KG1 (cell line): Measurements from ENCODE around the gene BOD1L1.
"Not testable (repeated sequence)": the region's sequence is repeated elsewhere in the genome, so short reads cannot be mapped to it uniquely, and the experiment has no call there.

ENCODE experiments used
- DNase-seq: peaks from one replicate; lab custom pipeline; 2025; lab: John Stamatoyannopoulos, UW

The BOD1L1 gene

GRCh38 chr4:13618212-13618806, 9.2 kb downstream of the BOD1L1 start:
- no peak for DNase-seq

- DNase-seq: no peak
These were observed 9.7 kb downstream of the BOD1L1 start for GRCh38 chr4:13617801-13618200.

- no peak for DNase-seq
These were observed 10.9 kb downstream of the BOD1L1 start for GRCh38 chr4:13616597-13616996.

- DNase-seq: peak; percentile 3
These were observed 12.4 kb downstream of the BOD1L1 start for GRCh38 chr4:13615161-13615560.

GRCh38 chr4:13612569-13612968, 15.0 kb downstream of the BOD1L1 start:
- DNase-seq: no peak

GRCh38 chr4:13611283-13611842, 16.2 kb downstream of the BOD1L1 start:
- DNase-seq: no peak

- DNase-seq: no peak
These were observed 22.2 kb downstream of the BOD1L1 start for GRCh38 chr4:13605330-13605729.

GRCh38 chr4:13601848-13602247, 25.7 kb downstream of the BOD1L1 start:
- no peak for DNase-seq

GRCh38 chr4:13601048-13601447, 26.5 kb downstream of the BOD1L1 start:
- DNase-seq: no peak

- DNase-seq: no peak
These were observed 28.4 kb downstream of the BOD1L1 start for GRCh38 chr4:13599159-13599558.

GRCh38 chr4:13597604-13598003, 29.9 kb downstream of the BOD1L1 start:
- no peak for DNase-seq

GRCh38 chr4:13597141-13597540, 30.4 kb downstream of the BOD1L1 start:
- DNase-seq: no peak

- no peak for DNase-seq
These were observed 35.3 kb downstream of the BOD1L1 start for GRCh38 chr4:13592220-13592619.

- no peak for DNase-seq
These were observed 36.8 kb downstream of the BOD1L1 start for GRCh38 chr4:13590766-13591165.

GRCh38 chr4:13588954-13589353, 38.6 kb downstream of the BOD1L1 start:
- no peak for DNase-seq

- no peak for DNase-seq
These were observed 43.0 kb downstream of the BOD1L1 start for GRCh38 chr4:13584481-13584880.

- no peak for DNase-seq
These were observed 47.5 kb downstream of the BOD1L1 start for GRCh38 chr4:13580036-13580435.

- no peak for DNase-seq
These were observed 49.9 kb downstream of the BOD1L1 start for GRCh38 chr4:13577660-13578059.

- DNase-seq: no peak
These were observed 56.6 kb downstream of the BOD1L1 start for GRCh38 chr4:13570916-13571315.

GRCh38 chr4:13567125-13567524, 60.4 kb downstream of the BOD1L1 start:
- no peak for DNase-seq

GRCh38 chr4:13562876-13563275, 64.6 kb downstream of the BOD1L1 start:
- DNase-seq: no peak

- no peak for DNase-seq
These were observed 65.9 kb downstream of the BOD1L1 start for GRCh38 chr4:13561673-13562072.

GRCh38 chr4:13560111-13560510, 67.4 kb downstream of the BOD1L1 start:
- DNase-seq: not testable (repeated sequence)

- no peak for DNase-seq
These were observed 68.1 kb downstream of the BOD1L1 start for GRCh38 chr4:13559413-13559812.
